ENCODE measurements around the gene PRKCA. TPM values are rescaled to one million over a fixed set of nuclear protein-coding genes. Genes with fewer than 3 reads are reported as not detected.

The PRKCA gene
- total and polyA plus RNA-seq, 10 of the 15 experiments (the other 5 are each of a cell fraction or from before 2014, with no cell fraction given): 0.11 to 14.6 (median 0.72) TPM

DNA sequence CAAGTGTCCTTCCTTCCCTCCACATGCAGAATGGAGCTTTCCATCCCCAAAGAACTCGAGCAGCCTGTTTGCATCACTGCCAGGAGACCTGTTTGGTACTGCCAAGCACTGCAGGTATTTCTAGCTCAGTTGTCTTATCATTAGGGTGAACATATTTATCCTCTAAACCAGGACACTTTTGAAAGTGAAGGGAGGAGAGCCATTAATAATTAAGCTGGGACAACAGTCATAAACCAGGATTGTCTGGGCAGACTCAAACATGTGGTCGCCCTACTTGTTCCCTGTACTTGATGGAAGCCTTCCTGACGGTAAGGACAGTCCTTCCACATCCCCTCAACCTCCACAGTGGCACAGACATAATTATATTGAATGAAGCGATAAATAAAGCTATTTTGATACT lies 67.4 kb downstream of the PRKCA start:
- no peak overlapping the region for H2AFZ ChIP-seq (ENCODE audit: control insufficient read depth, low read depth, low read length)
- FAIRE-seq: no peak
- in situ Hi-C loops (cut with MboI) (no loop called here), intact Hi-C loops (cut with micrococcal nuclease; ENCODE audit: unreplicated experiment) (no loop called here)
- no peak overlapping the region for H3K27ac ChIP-seq (ENCODE audit: control insufficient read depth, insufficient read depth)
- ChIA-PET SMC1A (ENCODE audit: uncharacterized antibody, unreplicated experiment) (interaction anchor here (1.4 to 2.4 kb wide), 4 partner anchors 10 to 197 kb away, joined by 3 to 5 read pairs (median 4); no protein-coding TSS in a partner anchor), RAD21 (ENCODE audit: unreplicated experiment) (no interaction called here), POLR2A (interaction anchor here (0.6 to 0.9 kb wide), 5 partner anchors 12 to 1450 kb away, joined by 3 to 4 read pairs (median 4); no protein-coding TSS in a partner anchor), CTCF (interaction anchor here (1.2 to 2.4 kb wide), 2 partner anchors 11 to 42 kb away, joined by 4 to 5 read pairs; no protein-coding TSS in a partner anchor)
- no peaks in the 10 kb centered on the region for H3K9me3 ChIP-seq (replicated peaks; ENCODE audit: control insufficient read depth, insufficient read depth, low read length)
- 0% methylated on average over 4 of the region's 4 CpGs for WGBS (ENCODE audit: insufficient coverage, insufficient replicate concordance, low lambda C conversion rate, missing lambda C conversion rate)
- no peaks in the 10 kb centered on the region for H3K36me3 ChIP-seq (ENCODE audit: control insufficient read depth in 2 of 2, insufficient read depth in 2 of 2, low read length in 1 of 2)
- H3K4me1 ChIP-seq (ENCODE audit: control insufficient read depth, insufficient read depth, low read length): no peaks in the 10 kb centered on the region
- DNase-seq (ENCODE audit: low read depth, low spot score): no peak
- H4K20me1 ChIP-seq (ENCODE audit: control insufficient read depth, insufficient read depth): no peaks in the 10 kb centered on the region
- no peaks in the 10 kb centered on the region for H3K79me2 ChIP-seq (ENCODE audit: control insufficient read depth, insufficient read depth, low read length)
- BruUV-seq (replicated peaks): no TSS peak
- ATAC-seq: no peak
- no peaks in the 10 kb centered on the region for H3K27me3 ChIP-seq (replicated peaks in 1 of 2; ENCODE audit: control insufficient read depth in 2 of 2, insufficient read depth in 2 of 2, low read length in 1 of 2)
- TF ChIP-seq, protein P1, sequence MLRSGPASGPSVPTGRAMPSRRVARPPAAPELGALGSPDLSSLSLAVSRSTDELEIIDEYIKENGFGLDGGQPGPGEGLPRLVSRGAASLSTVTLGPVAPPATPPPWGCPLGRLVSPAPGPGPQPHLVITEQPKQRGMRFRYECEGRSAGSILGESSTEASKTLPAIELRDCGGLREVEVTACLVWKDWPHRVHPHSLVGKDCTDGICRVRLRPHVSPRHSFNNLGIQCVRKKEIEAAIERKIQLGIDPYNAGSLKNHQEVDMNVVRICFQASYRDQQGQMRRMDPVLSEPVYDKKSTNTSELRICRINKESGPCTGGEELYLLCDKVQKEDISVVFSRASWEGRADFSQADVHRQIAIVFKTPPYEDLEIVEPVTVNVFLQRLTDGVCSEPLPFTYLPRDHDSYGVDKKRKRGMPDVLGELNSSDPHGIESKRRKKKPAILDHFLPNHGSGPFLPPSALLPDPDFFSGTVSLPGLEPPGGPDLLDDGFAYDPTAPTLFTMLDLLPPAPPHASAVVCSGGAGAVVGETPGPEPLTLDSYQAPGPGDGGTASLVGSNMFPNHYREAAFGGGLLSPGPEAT (IDR thresholded peaks at IDR 0.05; ENCODE audit: low read depth): no peak
- TF ChIP-seq, protein P2, sequence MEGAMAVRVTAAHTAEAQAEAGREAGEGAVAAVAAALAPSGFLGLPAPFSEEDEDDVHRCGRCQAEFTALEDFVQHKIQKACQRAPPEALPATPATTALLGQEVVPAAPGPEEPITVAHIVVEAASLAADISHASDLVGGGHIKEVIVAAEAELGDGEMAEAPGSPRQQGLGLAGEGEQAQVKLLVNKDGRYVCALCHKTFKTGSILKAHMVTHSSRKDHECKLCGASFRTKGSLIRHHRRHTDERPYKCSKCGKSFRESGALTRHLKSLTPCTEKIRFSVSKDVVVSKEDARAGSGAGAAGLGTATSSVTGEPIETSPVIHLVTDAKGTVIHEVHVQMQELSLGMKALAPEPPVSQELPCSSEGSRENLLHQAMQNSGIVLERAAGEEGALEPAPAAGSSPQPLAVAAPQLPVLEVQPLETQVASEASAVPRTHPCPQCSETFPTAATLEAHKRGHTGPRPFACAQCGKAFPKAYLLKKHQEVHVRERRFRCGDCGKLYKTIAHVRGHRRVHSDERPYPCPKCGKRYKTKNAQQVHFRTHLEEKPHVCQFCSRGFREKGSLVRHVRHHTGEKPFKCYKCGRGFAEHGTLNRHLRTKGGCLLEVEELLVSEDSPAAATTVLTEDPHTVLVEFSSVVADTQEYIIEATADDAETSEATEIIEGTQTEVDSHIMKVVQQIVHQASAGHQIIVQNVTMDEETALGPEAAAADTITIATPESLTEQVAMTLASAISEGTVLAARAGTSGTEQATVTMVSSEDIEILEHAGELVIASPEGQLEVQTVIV (IDR thresholded peaks at IDR 0.05; ENCODE audit: borderline replicate concordance, partially characterized antibody): no peak
- no peak for TF ChIP-seq IKZF1 (conservative IDR thresholded peaks at IDR 0.05)
- TF ChIP-seq, protein P3, sequence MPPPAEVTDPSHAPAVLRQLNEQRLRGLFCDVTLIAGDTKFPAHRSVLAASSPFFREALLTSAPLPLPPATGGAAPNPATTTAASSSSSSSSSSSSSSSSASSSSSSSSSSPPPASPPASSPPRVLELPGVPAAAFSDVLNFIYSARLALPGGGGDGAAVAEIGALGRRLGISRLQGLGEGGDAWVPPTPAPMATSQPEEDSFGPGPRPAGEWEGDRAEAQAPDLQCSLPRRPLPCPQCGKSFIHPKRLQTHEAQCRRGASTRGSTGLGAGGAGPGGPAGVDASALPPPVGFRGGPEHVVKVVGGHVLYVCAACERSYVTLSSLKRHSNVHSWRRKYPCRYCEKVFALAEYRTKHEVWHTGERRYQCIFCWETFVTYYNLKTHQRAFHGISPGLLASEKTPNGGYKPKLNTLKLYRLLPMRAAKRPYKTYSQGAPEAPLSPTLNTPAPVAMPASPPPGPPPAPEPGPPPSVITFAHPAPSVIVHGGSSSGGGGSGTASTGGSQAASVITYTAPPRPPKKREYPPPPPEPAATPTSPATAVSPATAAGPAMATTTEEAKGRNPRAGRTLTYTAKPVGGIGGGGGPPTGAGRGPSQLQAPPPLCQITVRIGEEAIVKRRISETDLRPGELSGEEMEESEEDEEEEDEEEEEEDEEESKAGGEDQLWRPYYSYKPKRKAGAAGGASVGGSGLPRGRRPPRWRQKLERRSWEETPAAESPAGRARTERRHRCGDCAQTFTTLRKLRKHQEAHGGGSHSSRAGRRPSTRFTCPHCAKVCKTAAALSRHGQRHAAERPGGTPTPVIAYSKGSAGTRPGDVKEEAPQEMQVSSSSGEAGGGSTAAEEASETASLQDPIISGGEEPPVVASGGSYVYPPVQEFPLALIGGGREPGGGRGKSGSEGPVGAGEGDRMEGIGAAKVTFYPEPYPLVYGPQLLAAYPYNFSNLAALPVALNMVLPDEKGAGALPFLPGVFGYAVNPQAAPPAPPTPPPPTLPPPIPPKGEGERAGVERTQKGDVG (CRISPR knock-in tag; IDR thresholded peaks at IDR 0.05): no peak
- no peak for TF ChIP-seq RCOR1 (conservative IDR thresholded peaks at IDR 0.05; ENCODE audit: low read depth, low read length)
- no peak for TF ChIP-seq IKZF2 (IDR thresholded peaks at IDR 0.05)
- TF ChIP-seq ZNF207 (IDR thresholded peaks at IDR 0.05; ENCODE audit: borderline replicate concordance): no peak
- TF ChIP-seq ESRRA (IDR thresholded peaks at IDR 0.05; ENCODE audit: low read length): no peak
- TF ChIP-seq POLR2AphosphoS2 (IDR thresholded peaks at IDR 0.05; ENCODE audit: low read depth, low read length): no peak
- TF ChIP-seq KAT2A (conservative IDR thresholded peaks at IDR 0.05; ENCODE audit: control insufficient read depth, low read depth, low read length): no peak
- no peak for TF ChIP-seq SIX5 (IDR thresholded peaks at IDR 0.05; ENCODE audit: low read depth, low read length, severe bottlenecking)
- no peak for TF ChIP-seq ZNF274 (IDR thresholded peaks at IDR 0.05; ENCODE audit: insufficient read depth, insufficient read length)
- H3K9ac ChIP-seq (ENCODE audit: control insufficient read depth, insufficient read depth, low read length): no peak overlapping the region
- H3K4me3 ChIP-seq: no peak overlapping the region
- no peak overlapping the region for H3K4me2 ChIP-seq (ENCODE audit: control insufficient read depth, insufficient read depth)

Data from GM12878 (cell line).